ENCODE results near the gene HECTD1. TPM values are rescaled to one million over a fixed set of nuclear protein-coding genes. Genes with fewer than 3 reads are reported as not detected.
"Not testable (repeated sequence)": the region's sequence is repeated elsewhere in the genome, so short reads cannot be mapped to it uniquely, and the experiment has no call there.

HECTD1 gene
- total and polyA plus RNA-seq, 12 donors = 49.5 to 189 (median 151) TPM

DNA sequence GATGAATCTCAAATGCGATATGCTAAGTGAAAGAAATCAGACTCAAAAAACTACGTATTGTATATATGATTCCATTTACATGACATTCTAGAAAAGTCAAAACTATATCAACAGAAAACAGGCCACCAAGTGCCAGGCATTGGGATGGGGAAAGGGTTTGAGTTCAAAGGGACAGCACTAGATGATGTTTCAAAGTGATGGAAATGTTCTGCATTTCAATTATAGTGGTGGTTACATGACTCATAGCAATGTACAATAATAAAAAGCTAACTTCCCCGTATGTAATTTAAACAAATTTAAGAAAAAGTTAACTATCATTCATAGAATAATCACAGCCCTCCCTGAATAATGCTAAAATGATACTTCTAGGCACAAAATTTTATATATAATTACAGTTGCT lies 13.5 kb downstream of the HECTD1 start:
- Histone ChIP-seq H3K4me1 (peaks cover 0 to 72% (median 45%) of the 10 kb centered on the region in 9 donors), H3K9me3 (no peaks in the 10 kb centered on the region), H3K27me3 (no peaks in the 10 kb centered on the region), H3K36me3 (peaks cover 0 to 73% (median 0%) of the 10 kb centered on the region in 9 donors), H3K4me3 (no peak overlapping the region), H3K27ac (no peak overlapping the region)
- 88 to 95% methylated on average over 3 of the region's 3 CpGs for WGBS, 2 donors
- DNase-seq (no peak), ATAC-seq (no peak)
- intact Hi-C loops (cut with DNase I) = no loop called here
- TF ChIP-seq, protein P1, sequence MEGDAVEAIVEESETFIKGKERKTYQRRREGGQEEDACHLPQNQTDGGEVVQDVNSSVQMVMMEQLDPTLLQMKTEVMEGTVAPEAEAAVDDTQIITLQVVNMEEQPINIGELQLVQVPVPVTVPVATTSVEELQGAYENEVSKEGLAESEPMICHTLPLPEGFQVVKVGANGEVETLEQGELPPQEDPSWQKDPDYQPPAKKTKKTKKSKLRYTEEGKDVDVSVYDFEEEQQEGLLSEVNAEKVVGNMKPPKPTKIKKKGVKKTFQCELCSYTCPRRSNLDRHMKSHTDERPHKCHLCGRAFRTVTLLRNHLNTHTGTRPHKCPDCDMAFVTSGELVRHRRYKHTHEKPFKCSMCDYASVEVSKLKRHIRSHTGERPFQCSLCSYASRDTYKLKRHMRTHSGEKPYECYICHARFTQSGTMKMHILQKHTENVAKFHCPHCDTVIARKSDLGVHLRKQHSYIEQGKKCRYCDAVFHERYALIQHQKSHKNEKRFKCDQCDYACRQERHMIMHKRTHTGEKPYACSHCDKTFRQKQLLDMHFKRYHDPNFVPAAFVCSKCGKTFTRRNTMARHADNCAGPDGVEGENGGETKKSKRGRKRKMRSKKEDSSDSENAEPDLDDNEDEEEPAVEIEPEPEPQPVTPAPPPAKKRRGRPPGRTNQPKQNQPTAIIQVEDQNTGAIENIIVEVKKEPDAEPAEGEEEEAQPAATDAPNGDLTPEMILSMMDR (IDR thresholded peaks at IDR 0.05) = no peak

DNA sequence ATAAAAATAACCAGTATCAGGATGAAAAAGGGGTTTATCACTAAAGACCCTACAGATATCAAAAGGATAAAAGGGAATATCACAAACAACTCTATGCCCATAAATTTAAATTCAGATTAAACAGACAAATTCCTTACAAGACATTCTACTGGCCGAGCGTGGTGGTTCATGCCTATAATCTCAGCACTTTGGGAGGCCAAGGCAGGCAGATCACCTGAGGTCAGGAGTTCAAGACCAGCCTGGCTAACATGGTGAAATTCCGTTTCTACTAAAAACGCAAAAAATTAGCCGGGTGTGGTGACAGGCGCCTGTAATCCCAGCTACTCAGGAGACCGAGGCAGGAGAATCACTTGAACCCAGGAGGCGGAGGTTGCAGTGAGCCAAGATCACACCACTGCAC lies 15.0 kb downstream of the HECTD1 start:
- H3K4me1 ChIP-seq = peaks cover 0 to 59% (median 33%) of the 10 kb centered on the region in 9 donors
- intact Hi-C loops (cut with DNase I); ATAC-seq; H3K27me3 ChIP-seq; H3K9me3 ChIP-seq; DNase-seq; H3K27ac ChIP-seq; H3K4me3 ChIP-seq: not testable (repeated sequence)
- 95% methylated on average over 8 of the region's 8 CpGs for whole genome bisulfite sequencing, 2 donors
- peaks cover 0 to 65% (median 0%) of the 10 kb centered on the region in 9 donors for H3K36me3 ChIP-seq

DNA sequence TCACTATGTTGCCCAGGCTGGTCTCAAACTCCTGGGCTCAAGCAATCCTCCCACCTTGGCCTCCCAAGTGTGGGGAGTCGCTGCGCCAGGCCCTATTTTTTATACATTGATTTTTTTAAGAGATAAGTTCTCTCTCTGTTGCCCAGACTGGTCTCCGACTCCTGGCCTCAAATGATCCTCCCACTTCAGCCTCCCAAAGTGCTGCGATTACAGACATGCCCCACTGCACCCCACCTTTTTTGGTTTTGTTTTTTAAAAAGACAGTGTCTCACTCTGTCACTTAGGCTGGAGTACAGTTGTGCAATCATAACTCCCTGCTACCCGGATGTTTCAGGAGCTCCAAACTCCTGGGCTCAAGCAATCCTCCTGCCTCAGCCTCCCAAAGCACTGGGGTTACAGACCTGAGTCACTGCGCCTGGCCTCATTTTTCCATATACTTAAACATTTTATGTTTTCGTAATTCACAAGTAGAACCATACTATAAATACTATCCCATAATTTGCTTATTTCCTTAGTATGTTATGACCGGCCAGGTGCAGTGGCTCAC lies 16.8 kb downstream of the HECTD1 start:
- peaks cover 0 to 58% (median 0%) of the 10 kb centered on the region in 9 donors for H3K36me3 ChIP-seq
- peaks cover 0 to 41% (median 22%) of the 10 kb centered on the region in 9 donors for H3K4me1 ChIP-seq
- H3K4me3 ChIP-seq = no peak overlapping the region
- TF ChIP-seq, protein P1 (IDR thresholded peaks at IDR 0.05) = no peak
- no peak for DNase-seq
- no peaks in the 10 kb centered on the region for H3K9me3 ChIP-seq
- 97 to 98% methylated on average over 8 of the region's 8 CpGs for WGBS, 2 donors
- intact Hi-C loops (cut with DNase I) = no loop called here
- H3K27me3 ChIP-seq = no peaks in the 10 kb centered on the region
- no peak for ATAC-seq
- H3K27ac ChIP-seq = no peak overlapping the region

DNA sequence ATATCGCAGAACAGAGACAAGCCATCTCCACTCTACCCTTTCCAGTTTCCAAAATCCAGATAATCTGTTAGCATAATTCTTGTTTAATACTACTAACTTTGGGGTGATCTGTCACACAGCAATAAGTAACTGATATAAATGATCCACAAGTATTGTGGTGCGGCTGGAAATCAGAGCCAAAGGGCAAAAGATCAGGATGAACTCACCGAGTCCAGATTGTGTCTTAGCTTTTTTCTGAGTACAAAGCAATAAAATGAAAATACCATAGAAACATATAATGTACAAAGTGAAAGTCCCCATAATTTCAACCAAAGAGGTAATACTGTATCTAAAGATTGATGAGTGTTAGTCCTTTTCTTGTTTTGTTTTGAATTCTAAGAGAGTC lies 17.4 kb downstream of the HECTD1 start:
- Histone ChIP-seq H3K27ac (no peak overlapping the region), H3K36me3 (peaks cover 0 to 63% (median 0%) of the 10 kb centered on the region in 9 donors), H3K27me3 (no peaks in the 10 kb centered on the region), H3K4me3 (no peak overlapping the region), H3K9me3 (no peaks in the 10 kb centered on the region), H3K4me1 (peaks cover 0 to 35% (median 16%) of the 10 kb centered on the region in 9 donors)
- TF ChIP-seq, protein P1 (IDR thresholded peaks at IDR 0.05) = no peak
- intact Hi-C loops (cut with DNase I) = no loop called here
- WGBS, 2 donors = 87 to 91% methylated on average over 3 of the region's 3 CpGs
- ATAC-seq = no peak
- DNase-seq = no peak

Data from heart right ventricle (tissue), 16 donors.